Measurements from ENCODE around the gene TEX14.
A peak's percentile ranks its signal among the peaks of the same experiment; 100 is the strongest.

The TEX14 gene

DNA sequence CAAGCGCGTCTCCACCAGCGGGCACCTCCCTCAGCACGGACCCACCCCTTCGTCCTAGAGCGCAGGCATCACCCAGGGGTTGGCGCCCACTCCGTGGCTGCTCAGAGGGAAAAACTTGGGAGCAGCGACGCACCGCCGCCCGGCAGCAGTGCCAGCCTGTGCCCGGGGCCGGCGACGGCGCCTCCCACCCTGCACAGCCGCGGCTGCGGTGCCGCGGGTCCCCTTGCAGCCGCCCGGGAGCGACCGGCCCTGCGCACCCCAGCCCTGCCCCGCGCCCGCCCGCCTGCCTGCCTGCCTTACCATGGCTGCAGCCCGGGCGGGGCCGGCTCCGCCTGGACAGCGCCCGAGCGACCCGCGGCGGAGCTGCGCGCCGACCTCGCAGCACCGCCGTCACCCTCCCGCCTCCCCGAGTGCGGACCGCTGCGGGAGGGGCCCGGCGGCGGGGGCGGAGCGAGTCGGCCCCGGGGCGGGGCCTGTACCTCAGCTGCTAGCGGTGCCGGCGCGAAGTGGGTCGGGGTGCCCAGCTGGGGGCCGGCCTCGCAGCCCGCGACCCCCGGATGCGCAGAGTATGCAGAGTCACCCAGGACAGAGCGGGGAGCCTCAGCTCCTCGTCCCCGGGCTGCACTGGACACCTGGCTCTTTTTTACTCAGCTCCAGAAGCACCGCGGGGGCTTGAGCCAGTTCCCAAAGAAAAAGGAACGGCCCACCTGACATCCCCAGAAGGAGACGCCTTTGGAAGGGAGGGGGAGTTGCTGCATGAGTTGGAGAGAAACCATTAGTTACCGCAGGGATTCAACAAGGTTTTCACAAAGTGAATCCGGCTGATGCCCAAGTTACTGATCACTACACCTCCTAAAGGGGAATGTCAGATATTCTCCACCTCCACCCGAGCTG lies 159.9 kb downstream of the TEX14 start:
- POLR2A ChIA-PET, result interaction anchor here (1.2 to 3.5 kb wide), 4 partner anchors 9 to 100 kb away, joined by 4 to 28 read pairs (median 8); partner anchors contain the start of gene MTMR4
- CTCF ChIA-PET, result interaction anchor here (0.6 to 1.9 kb wide), 4 partner anchors 9 to 101 kb away, joined by 3 to 7 read pairs (median 4); no protein-coding TSS in a partner anchor
- peak; percentile 78 for DNase-seq (ENCODE audit: extremely low spot score)

DNA sequence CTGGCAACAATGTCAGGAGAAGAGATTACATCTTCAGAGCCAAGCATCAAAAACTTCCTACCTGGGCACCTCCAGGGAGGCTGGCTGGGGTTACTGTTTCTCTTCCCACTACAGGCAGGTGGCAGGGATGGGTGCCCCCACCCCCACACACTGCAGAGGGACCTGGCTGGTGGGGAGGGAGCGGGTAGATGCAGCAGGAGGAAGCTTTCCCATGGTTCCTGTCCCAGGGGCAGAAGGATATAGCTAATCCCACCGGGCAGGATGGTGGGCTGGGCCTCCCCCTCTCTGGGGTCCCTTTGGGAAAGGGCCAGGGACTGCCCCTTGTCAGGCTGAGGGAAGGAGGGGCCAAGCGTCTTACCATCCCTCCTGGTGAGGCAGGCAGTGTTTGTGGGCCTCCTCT lies 160.7 kb downstream of the TEX14 start:
- CTCF ChIA-PET, result interaction anchor here (1.4 to 1.9 kb wide), 3 partner anchors 10 to 47 kb away, joined by 3 to 7 read pairs (median 5); no protein-coding TSS in a partner anchor
- POLR2A ChIA-PET, result interaction anchor here (1.3 to 3.5 kb wide), 3 partner anchors 12 to 101 kb away, joined by 4 to 28 read pairs (median 10); partner anchors contain the start of gene MTMR4
- DNase-seq (ENCODE audit: extremely low spot score), result no peak
- no peak for TF ChIP-seq SP1 (IDR thresholded peaks at IDR 0.05)
- TF ChIP-seq ARNT (IDR thresholded peaks at IDR 0.05), result no peak
- TF ChIP-seq L3MBTL2 (conservative IDR thresholded peaks at IDR 0.05), result no peak
- no peak for TF ChIP-seq NFRKB (IDR thresholded peaks at IDR 0.05)
- no peak for TF ChIP-seq FOXA1 (IDR thresholded peaks at IDR 0.05)
- no peak for TF ChIP-seq FOXM1 (IDR thresholded peaks at IDR 0.05; ENCODE audit: borderline replicate concordance)
- TF ChIP-seq LEF1 (IDR thresholded peaks at IDR 0.05; ENCODE audit: borderline replicate concordance), result no peak
- no peak for TF ChIP-seq ZNF384 (IDR thresholded peaks at IDR 0.05)
- no peak for TF ChIP-seq SUZ12 (IDR thresholded peaks at IDR 0.05)
- TF ChIP-seq, protein P1, sequence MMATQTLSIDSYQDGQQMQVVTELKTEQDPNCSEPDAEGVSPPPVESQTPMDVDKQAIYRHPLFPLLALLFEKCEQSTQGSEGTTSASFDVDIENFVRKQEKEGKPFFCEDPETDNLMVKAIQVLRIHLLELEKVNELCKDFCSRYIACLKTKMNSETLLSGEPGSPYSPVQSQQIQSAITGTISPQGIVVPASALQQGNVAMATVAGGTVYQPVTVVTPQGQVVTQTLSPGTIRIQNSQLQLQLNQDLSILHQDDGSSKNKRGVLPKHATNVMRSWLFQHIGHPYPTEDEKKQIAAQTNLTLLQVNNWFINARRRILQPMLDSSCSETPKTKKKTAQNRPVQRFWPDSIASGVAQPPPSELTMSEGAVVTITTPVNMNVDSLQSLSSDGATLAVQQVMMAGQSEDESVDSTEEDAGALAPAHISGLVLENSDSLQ (IDR thresholded peaks at IDR 0.05), result no peak
- TF ChIP-seq HDGF (IDR thresholded peaks at IDR 0.05; ENCODE audit: borderline replicate concordance), result no peak
- no peak for TF ChIP-seq TARDBP (IDR thresholded peaks at IDR 0.05)
- TF ChIP-seq CTBP1 (IDR thresholded peaks at IDR 0.05; ENCODE audit: borderline replicate concordance), result no peak
- no peak for TF ChIP-seq BHLHE40 (IDR thresholded peaks at IDR 0.05; ENCODE audit: borderline replicate concordance)

More for the DNA sequence above, 159.9 kb downstream of the TEX14 start:
- no peak for TF ChIP-seq NFRKB (IDR thresholded peaks at IDR 0.05)
- TF ChIP-seq L3MBTL2 (conservative IDR thresholded peaks at IDR 0.05), result no peak
- TF ChIP-seq SP1 (IDR thresholded peaks at IDR 0.05), result no peak
- peak; percentile 71; the same call in 1 of the 2 replicates for TF ChIP-seq FOXM1 (IDR thresholded peaks at IDR 0.05; ENCODE audit: borderline replicate concordance)
- no peak for TF ChIP-seq LEF1 (IDR thresholded peaks at IDR 0.05; ENCODE audit: borderline replicate concordance)
- no peak for TF ChIP-seq HDGF (IDR thresholded peaks at IDR 0.05; ENCODE audit: borderline replicate concordance)
- TF ChIP-seq SUZ12 (IDR thresholded peaks at IDR 0.05), result no peak
- no peak for TF ChIP-seq FOXK2 (IDR thresholded peaks at IDR 0.05)

DNA sequence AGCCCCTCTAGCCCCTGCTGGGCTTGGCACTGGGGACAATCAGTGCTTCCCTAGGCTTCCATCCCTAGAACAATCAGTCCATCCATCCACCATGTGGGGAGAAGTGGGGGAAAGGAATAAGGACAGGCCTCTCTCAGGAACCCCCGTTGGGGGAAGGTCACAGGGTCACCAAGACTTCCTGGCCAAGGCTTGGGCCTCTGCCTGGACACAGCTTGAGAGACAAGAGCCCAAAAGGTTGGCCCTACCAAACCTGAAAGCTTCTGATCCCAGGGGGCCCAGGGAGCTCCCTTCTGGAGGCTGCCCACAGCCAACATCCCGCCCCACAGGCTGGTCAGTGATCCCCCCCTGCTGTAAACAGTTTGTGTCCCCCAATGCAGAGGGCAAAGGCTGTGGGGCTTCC lies 161.2 kb downstream of the TEX14 start:
- POLR2A ChIA-PET, result interaction anchor here (1.8 to 3.5 kb wide), 3 partner anchors 10 to 17 kb away, joined by 5 to 28 read pairs (median 10); partner anchors contain the start of gene MTMR4

DNA sequence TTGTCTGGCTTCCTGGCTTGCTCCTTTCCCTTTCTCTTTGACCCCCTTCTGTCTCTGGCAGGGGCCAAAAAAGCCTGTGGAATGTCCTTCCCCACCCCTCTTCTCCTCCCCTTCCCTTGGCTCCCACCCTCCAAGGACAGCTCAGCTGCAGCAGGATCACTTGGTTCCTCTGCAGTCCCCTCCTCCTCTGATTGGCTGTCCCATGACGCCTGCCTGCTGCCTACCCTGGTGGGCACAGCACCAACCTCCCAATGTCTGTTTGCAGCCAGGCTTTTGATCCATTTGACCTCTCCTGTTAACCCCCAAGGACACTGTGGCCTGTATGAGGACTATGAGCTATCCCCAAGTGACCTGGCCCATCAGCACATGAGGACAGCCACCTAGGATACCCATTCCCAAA lies 162.6 kb downstream of the TEX14 start:
- TF ChIP-seq L3MBTL2 (conservative IDR thresholded peaks at IDR 0.05) (no peak), ZNF384 (IDR thresholded peaks at IDR 0.05) (no peak), SP1 (IDR thresholded peaks at IDR 0.05) (no peak), FOXA1 (IDR thresholded peaks at IDR 0.05) (no peak), ARNT (IDR thresholded peaks at IDR 0.05) (no peak), ELF4 (IDR thresholded peaks at IDR 0.05) (no peak), HDGF (IDR thresholded peaks at IDR 0.05; ENCODE audit: borderline replicate concordance) (no peak), CTBP1 (IDR thresholded peaks at IDR 0.05; ENCODE audit: borderline replicate concordance) (no peak), TARDBP (IDR thresholded peaks at IDR 0.05) (no peak), BHLHE40 (IDR thresholded peaks at IDR 0.05; ENCODE audit: borderline replicate concordance) (no peak), LEF1 (IDR thresholded peaks at IDR 0.05; ENCODE audit: borderline replicate concordance) (no peak), FOXK2 (IDR thresholded peaks at IDR 0.05) (no peak), FOXM1 (IDR thresholded peaks at IDR 0.05; ENCODE audit: borderline replicate concordance) (no peak)
- TF ChIP-seq, protein P1 (IDR thresholded peaks at IDR 0.05), result no peak
- DNase-seq (ENCODE audit: extremely low spot score), result no peak
- ChIA-PET POLR2A (interaction anchor here (1.2 to 3.5 kb wide), 5 partner anchors 11 to 164 kb away, joined by 3 to 20 read pairs (median 5); partner anchors contain the start of genes MTMR4 and RAD51C), CTCF (interaction anchor here (1.4 to 2.3 kb wide), 2 partner anchors 10 to 14 kb away, joined by 3 to 9 read pairs; partner anchors contain the start of gene MTMR4)

More for the DNA sequence above, 161.2 kb downstream of the TEX14 start:
- DNase-seq (ENCODE audit: extremely low spot score), result no peak
- TF ChIP-seq BHLHE40 (IDR thresholded peaks at IDR 0.05; ENCODE audit: borderline replicate concordance) (no peak), SP1 (IDR thresholded peaks at IDR 0.05) (no peak), FOXA1 (IDR thresholded peaks at IDR 0.05) (no peak), FOXK2 (IDR thresholded peaks at IDR 0.05) (no peak), L3MBTL2 (conservative IDR thresholded peaks at IDR 0.05) (no peak), CTBP1 (IDR thresholded peaks at IDR 0.05; ENCODE audit: borderline replicate concordance) (no peak), FOXM1 (IDR thresholded peaks at IDR 0.05; ENCODE audit: borderline replicate concordance) (no peak)
- TF ChIP-seq, protein P1 (IDR thresholded peaks at IDR 0.05), result no peak
- CTCF ChIA-PET, result interaction anchor here (1.4 to 1.9 kb wide), 3 partner anchors 11 to 47 kb away, joined by 3 to 7 read pairs (median 5); no protein-coding TSS in a partner anchor

DNA sequence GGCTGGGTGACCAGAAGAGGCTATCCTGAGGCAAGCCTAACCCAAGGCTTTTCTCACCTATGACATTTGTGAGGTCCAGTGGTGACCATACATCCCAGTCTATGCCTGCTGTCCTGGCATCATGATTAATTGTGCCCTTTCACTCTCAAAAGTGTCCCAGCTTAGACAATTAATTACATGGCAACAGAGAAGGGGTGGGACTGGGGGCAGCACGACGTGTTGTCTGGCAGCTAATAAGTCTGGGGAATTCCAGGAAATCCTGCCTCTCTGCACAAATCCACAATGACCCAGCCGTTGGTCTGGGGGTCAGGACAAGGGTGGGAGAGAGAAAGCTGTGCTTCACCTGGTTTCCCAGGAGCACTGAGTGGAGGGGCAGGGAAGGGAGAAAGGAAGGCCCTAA lies 163.4 kb downstream of the TEX14 start:
- no peak for TF ChIP-seq FOXK2 (IDR thresholded peaks at IDR 0.05)
- no peak for TF ChIP-seq SP1 (IDR thresholded peaks at IDR 0.05)
- TF ChIP-seq L3MBTL2 (conservative IDR thresholded peaks at IDR 0.05), result no peak
- TF ChIP-seq CTBP1 (IDR thresholded peaks at IDR 0.05; ENCODE audit: borderline replicate concordance), result no peak
- TF ChIP-seq ARNT (IDR thresholded peaks at IDR 0.05), result no peak
- TF ChIP-seq NFRKB (IDR thresholded peaks at IDR 0.05), result no peak
- no peak for TF ChIP-seq BHLHE40 (IDR thresholded peaks at IDR 0.05; ENCODE audit: borderline replicate concordance)
- POLR2A ChIA-PET, result interaction anchor here (1.0 to 3.1 kb wide), 3 partner anchors 10 to 164 kb away, joined by 3 to 20 read pairs (median 5); partner anchors contain the start of gene RAD51C
- no peak for DNase-seq (ENCODE audit: extremely low spot score)
- CTCF ChIA-PET, result interaction anchor here (0.6 to 2.3 kb wide), 3 partner anchors 10 to 64 kb away, joined by 3 to 9 read pairs (median 6); partner anchors contain the start of gene MTMR4

All from HEK293T (cell line).